Fibroblast of skin of scalp (primary cell): ENCODE measurements around the gene GUCY2F.
A peak's percentile ranks its signal among the peaks of the same experiment; 100 is the strongest.

Experiments
- DNase-seq: peaks from one replicate; pipeline ENCODE4 v3.0.0-alpha.2; 2013

Gene GUCY2F

DNA sequence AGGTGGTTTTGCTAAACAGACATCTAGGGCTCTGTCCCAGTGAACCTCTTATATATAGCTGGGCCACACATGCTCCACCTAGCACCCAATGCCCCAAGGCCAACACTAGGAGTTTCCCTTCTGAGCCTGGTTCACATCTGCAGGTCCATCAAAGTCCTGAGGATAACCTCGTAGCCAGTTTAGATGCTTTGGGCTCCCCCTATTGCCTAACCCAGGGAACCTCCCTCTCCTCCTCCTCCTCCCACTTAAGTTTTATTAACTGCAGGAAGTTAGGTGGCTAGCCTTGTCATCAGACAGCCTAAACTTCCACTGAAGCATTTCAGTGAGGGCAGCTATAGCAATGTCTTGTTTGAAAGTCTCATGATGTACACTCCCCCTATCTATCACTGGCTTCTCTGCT lies 88.0 kb downstream of the GUCY2F start:
- DNase-seq: peak; percentile 6

DNA sequence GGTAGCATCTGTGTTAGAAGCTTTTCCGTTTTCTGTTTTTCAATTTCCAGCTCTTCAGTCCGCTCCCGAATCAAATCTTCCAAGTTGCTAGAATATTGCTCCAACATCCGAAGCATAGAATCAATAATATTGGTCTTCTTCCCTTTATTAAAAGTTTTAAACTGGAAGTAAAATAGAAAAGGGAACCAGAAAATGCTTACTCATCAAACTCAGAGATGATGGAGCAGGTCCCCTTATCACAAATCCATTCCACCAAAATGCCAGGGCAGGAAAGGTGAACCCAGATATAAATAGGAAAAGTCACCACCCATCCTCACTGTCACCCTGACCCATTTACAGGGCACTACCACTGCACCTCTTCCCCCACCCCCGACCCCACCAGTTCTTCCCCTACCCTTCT lies 89.0 kb downstream of the GUCY2F start:
- no peak for DNase-seq

DNA sequence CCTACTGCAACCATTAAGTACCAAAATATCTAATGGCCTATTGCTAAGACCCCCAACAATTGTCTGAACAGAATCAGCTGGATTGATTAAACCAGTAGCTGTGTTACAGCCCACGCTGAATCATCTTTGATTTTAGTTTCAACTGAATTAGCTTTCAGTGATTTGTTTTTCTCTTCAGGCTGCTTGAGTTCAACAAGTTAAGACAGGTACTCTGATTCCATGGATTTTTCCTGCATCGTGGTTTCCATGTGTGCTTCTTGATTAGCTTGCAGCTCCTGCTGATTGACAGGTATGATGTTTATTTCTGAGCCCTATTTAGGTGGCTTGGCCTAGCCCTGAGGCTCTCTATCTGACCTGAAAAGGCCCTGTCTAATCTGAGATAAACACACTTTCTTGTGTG lies 91.3 kb downstream of the GUCY2F start:
- no peak for DNase-seq

DNA sequence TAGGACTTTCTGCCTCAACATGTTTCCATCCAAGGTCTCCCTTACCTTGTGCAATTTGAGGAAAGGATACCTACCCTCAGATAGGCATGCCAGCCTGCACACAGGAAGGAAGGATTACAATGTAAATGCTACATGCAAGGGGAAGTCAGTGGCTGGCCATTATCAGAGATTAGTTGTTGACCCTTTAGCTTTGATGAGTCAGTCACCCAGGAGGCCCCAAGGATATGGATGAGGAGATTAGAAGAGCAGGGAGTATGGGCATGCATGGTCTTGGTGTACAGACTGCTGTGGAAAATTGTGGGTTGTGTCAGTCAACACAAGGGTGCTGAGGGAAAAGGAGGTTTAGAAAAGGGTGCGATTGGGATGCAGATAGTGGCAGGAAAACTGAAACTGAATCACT lies 92.0 kb downstream of the GUCY2F start:
- no peak for DNase-seq

DNA sequence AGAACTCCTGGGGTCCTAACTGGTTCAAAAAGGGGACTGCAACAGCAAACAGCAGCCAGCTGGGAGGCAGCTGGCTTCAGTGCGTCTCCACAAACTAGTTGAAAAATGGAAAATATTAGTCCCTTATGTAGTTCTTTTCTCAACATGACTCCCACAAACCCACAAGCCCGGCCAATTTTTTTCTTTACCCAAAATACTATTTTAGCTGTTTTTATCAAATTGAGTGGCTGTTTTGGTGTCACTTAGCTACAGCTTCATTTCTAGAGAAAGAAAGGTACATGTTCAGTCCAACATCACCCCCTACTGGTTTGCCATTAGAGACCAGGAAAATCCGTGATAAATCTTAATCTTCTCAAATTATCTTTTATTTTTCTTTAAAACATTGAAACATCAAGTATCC lies 97.2 kb downstream of the GUCY2F start:
- DNase-seq: peak; percentile 53

DNA sequence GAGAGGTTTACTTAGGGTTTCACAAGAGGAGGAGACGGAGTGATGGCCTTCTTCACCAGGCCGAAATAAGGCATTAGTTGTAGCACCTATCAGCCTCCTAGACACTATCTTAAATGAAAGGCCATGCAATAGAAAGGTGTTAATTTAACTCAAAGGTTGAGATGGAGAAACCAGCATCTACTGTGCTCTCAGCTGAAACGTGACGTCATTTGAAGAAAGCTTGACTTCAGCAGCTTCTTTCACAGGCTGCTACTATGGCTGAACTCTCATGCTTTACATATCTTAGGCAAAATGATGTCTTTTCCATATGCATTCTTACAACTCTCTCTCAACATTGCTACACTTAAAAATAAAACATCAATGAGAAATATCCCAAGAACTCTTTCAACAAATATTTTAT lies 99.6 kb downstream of the GUCY2F start:
- no peak for DNase-seq

DNA sequence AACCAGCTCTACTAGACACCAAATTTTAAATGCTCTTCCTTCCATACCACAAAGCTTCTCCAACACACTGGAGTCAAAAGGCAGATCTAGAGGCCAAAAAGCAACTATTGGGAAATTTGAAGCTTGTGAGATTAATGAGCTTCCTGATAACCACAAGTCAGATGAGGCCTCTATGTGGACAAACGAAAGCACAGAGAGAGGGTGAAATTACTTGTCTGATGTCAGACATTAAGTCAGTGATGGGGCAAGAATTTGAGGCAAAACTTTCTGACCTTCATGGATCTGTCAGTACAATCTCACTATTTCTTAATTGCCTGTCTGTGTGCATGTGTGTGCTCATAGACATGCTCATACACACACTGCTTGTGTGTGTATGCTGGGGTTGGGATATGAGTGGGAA lies 103.6 kb downstream of the GUCY2F start:
- DNase-seq: no peak

DNA sequence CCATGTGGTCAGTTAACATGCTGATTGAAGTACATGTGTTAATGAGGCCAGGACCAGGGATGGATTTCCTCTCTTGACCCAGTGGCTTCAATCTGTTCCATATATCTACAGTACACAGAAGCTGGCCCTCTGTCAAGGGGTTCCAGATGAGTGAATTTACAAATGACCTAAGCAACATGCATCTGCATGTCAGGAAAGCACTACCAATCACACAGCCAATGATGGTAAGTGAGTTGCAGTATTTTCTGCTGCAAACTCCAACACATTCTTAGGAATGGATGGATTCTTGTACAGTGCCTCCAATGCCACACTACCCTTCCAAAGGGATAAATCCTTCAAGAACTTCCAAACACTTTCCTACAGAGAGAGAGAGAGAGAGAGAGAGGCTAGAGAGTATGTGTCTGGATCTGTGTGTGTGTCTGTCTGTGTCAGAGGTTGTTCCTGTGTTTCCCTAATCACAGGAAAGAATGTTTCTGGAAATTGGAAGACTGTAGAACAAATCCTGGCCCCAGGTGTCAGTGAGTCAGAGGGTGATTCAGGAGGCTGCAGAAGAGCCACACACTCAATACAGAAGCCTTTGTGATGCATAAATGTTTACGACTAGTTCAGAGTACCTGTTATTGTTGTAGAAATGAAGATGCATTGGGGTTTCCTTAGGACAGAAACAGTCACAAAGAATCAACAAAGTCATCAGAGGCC lies 107.5 kb downstream of the GUCY2F start:
- no peak for DNase-seq

DNA sequence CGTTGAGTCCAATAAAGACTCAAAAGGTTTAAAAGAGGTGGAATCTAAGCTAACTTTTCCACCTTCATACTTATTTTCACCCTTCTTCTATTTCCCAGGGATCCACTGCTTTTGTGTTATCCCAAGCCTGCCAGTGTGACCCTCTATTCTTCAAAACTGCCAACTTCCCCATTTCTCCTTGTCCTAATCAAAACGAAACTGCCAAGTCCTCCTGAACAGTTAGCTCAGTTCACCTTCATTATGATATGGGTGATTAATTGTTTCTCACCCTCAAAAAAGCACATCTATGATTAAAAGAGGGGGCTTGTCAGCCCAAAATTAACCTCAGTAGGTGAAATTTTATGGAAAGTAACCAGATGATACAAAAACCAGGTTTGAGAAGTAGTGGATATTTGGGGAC lies 108.4 kb downstream of the GUCY2F start:
- no peak for DNase-seq

DNA sequence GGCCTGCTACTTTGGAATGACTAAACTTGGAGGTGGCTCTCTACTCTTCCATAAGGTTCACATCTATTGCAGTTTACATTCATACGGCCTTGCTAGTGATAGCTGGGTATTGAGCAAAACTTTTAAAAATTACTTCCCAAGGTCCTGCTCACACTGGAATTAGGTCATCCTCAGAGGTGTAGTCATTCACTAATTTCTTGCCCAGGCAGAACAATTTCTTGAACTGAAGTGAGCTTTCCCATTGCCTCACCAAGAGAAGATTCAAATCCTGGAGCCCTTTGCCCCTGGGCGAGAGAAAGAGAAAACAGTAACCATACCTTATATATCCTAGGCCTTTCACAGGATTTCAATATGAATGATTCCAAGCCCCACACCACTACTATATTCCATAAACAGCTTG lies 109.2 kb downstream of the GUCY2F start:
- DNase-seq: no peak

DNA sequence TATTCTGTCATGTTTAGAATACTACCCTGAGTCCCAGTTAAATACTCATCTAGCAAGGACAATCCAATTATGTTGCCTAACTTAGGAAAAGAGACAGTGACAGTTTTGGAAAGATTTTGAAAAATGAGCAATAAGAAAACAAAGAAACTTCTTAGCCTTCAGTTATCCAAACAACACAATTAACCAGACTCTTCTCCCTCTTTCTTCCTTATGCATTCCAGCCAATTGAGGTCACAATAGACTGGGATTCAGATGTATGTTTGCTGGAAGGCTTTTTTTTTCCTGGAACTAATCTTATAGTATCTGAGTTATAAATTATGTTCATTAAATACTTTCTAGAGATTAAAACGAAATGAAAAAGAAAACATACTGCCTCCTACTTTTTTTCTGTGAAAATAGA lies 109.6 kb downstream of the GUCY2F start:
- DNase-seq: peak; percentile 72

DNA sequence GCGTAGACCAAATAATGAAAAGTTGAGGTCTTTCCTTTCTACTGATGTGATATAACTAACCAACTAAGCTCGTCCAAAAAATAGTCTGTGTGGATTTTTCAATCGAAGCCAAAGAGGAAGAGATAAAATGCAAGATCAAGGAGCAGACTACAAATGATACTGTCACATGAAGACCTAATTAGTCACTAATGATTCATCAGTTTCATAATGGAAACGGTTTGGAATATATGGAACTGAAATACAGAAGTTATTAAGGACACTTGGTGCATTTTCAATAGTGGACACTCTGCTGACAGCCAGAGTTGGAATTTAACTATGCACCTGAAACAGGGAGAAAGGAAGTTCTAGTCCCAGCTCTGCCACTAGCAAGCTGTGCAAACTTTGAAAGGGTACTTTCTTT lies 119.8 kb downstream of the GUCY2F start:
- no peak for DNase-seq

DNA sequence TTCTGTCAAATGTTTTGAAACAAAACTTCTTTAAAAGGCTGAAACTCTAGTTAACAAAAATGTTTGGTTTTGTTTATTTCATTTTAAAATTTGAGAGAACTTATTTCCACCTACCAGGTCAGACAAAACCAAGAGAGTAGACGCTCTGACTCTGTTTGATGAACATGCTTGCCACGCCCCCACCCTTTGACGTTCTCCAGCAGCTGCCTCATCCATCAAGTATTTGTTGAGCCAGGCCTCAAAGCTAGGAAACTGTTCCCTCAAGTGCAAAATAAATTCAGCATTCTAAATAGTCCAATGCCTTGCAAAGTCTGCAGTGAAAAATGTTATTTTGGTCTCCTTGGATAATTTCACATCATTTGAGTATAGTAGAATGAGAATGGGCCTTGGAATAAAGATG lies 121.6 kb downstream of the GUCY2F start:
- DNase-seq: peak; percentile 31

DNA sequence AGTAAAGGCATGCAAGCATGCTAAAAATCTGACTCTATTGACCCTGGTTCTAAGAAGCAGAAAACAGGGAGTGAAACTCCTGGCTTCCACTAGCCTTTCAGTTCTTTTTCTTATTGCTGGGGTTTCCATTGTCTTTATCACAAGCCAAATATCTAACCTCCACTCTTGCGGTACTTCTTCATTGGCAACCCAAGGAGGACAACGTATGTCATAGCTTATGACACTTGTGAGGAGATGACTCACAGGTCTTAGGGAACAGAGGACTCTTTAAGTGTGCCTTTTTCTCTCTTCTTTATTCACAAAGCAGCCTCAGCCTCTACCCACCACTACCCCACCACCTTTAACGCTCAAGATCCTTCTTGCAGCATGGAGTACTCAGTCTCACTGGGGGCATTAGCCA lies 124.2 kb downstream of the GUCY2F start:
- no peak for DNase-seq

DNA sequence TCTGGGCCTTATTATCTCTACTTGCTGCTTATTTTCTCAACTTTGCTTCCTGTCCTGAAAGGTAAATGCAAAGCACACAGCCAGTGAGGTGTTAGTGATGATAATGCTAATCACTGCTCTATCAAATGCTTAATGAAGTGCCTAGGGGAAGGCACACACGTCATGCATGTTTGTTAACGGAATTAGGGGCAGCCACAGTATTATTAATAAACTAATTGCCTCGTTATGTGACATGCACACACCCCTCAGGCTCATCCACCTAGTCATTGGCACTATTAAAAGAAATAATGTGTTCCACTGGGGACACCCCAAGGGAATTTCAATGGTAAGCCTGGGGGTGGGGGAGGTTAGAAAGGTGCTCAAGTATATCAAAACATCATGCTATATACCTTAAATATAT lies 125.2 kb downstream of the GUCY2F start:
- DNase-seq: no peak

DNA sequence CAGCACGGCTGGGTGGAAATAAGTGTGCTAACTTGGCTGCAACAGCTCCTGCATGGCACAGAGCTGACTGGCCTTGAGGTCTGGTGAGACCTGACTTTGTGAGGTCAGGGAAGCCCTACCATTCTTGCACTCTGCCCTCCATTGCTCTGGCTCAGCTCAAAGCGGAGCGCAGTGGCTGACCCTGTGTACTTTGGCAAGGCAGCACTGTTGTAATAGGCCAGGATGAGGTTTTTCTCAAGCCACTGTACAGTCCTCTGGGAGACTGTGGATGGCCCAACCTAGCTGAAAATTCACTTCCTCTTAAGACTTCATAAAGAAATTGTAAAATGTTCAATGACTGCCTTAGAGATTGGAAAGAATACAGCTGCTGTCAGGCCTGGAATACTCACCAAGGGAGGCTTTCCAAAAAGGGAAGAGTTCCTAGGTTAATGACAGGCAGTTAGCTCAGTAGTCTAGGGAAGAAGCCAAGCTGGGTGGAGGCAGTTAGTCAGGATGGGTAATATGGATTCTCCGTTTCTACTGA lies 129.8 kb downstream of the GUCY2F start:
- no peak for DNase-seq

DNA sequence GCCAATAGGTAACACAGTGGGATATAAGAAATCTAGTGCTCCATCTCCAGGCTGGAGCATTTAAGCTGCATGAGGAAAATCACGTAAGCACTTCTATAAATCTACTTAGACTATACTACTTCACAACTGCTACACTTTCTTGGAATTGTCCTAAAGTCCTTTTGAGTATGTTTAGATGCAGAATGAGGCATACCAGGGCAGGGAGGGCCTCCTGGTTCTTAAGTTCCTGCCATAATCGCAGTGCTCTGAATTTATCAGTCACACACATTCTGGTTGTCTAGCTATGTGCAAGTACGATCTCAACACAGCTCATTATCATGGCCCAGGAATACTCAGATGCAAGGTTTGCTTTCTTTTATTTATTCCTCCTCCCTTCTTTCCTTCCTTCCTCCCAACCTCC lies 130.3 kb downstream of the GUCY2F start:
- no peak for DNase-seq

DNA sequence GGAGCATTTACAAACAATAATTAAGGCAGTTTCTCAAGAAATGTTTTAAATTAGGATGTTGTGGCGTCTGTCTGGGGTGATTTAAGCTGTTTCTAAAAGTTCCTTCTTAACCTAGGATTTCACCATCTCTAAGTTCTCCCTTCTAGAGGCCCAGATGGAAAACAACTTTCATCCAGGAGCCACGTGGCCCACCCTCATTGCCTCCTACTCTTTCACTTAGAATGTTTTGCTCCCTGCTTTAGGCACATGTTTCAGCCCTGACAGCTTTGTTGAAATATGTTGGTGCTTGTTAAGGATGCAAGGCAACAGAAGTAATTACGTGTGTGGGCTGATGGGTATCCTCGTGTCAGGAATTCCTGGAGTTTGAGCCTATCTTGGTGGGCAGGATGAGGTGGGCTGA lies 131.3 kb downstream of the GUCY2F start:
- no peak for DNase-seq

DNA sequence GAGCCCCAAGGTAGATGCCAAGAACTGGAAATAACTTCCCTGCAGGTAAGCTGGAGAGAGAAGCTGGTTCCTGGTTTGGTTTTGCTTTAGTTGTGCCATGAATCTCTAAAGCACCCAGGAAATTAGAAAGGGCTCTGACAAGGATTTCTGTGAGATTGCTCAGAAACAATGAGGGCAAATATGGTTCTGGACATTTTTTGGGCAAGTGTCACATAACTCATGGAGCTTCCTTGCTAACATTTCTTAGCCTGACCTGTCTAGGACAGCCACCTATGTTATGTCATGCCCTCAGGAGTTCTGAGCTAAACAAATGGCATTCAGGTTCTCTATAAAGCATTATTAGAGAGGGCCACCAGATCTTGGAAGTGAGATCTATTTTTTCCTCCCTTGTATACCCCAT lies 131.8 kb downstream of the GUCY2F start:
- DNase-seq: no peak

DNA sequence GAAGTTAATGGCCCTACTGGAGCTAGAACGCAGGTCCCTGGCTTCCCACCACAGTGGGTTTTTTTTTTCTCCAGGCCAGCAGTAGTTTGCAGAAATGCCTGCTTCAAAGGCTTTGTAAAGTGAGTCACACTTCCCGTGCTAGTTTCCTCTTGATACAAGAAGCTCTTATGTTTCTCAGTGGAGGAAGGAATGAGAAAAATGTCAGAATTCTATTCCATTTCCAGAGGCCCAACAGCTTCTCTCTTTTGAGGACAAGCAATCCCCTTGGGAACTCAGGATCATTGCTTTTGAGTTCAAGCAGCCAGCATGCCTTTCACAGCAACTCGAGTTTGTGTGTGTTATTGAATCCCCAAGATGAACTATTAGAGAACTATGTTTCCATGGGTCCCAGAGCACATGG lies 134.3 kb downstream of the GUCY2F start:
- peak; percentile 97 for DNase-seq

DNA sequence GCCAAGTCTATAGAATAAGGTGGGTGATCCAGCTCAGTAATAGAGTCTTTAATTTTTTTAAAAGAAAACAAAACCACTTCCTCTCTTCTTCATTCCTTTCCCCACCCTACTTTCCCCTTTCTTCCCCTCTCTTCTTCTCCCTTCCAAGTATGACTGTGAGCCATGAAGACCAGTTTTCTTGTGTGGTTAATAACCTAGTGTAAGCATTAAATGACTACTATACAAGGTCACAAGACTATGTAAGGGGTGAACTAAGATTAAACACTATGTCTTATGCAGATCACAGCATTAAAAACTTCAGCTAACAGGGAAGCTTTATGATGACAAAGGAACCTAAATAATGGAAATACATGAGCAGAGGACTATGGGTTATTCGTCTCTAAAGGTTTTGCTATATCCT lies 135.4 kb downstream of the GUCY2F start:
- no peak for DNase-seq

DNA sequence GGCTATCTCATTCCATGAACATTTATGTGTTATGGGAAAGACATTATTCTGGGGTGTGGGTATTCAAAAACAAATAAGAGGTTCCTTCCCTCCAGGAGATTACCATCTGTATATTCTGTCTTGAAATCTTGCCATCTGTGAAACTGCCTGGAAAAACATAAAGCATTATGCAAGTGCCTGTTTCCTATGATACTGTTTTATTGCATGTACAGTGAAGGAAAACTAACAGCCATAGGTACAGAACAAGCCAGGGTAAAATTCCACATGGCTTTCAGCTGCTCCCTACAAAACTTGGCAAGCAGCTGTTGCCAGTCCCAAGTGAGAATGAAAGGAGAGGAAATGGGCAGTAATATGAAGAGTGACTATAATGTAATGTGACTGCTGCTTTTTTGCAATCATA lies 136.0 kb downstream of the GUCY2F start:
- no peak for DNase-seq

DNA sequence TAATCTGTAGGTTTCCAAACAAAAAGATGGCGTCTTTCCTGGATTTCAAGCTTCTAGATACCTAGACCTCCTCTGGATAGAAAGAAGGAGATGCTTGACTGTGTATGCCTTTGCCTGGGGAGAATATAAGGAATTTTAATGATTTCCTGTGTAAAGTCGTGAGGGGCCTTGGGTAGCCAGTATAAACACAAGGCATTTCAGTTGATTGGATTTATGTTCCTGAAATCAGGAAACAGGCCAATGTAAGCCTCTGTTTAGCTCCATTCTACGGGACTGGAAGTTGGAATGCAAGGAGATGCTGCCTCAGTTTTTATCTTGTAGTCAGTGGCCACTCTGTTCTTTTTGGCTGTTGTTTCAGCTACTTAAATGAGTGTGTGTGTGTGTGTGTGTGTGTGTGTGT lies 137.2 kb downstream of the GUCY2F start:
- DNase-seq: peak; percentile 68

DNA sequence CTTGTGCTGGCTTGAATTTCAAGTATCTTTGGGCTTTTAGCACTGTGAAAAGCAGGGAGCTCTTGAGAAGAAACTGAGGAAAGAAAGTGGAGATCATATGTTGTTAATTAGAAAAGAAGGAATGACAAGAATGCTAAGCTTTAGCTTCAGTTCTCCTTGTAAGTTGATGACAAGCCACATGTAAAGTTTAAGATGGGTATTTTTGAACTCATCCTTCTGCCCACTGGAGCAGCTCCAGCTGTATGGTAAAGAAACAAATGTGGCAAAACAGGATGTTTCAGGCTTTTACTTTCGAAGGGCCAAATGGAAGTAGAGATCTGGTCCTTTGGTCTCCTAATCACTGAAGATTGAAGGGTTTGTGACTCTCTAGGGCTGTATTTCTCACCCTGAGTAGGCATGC lies 137.8 kb downstream of the GUCY2F start:
- peak; percentile 62 for DNase-seq

DNA sequence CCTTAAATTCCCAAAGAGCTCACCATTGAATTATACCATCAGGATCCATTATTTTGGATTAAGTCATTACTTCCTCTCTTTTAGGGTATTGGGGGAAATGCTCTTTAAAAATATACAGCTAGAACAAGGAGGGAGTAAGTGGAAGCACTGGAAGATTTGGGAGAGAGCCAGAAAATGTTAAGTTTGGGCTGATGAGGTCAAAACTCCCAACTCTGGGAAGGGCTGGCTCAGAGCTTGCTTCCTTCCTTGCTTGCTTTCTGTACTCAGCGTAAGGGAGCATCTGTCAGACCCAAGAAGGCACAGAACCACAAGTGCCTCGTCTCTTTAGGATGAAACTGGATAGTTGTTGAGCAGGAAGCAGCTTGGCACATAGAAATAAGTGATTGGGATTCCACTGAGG lies 138.2 kb downstream of the GUCY2F start:
- DNase-seq: peak; percentile 31
